ENCODE measurements around the gene MYOF.

DNA sequence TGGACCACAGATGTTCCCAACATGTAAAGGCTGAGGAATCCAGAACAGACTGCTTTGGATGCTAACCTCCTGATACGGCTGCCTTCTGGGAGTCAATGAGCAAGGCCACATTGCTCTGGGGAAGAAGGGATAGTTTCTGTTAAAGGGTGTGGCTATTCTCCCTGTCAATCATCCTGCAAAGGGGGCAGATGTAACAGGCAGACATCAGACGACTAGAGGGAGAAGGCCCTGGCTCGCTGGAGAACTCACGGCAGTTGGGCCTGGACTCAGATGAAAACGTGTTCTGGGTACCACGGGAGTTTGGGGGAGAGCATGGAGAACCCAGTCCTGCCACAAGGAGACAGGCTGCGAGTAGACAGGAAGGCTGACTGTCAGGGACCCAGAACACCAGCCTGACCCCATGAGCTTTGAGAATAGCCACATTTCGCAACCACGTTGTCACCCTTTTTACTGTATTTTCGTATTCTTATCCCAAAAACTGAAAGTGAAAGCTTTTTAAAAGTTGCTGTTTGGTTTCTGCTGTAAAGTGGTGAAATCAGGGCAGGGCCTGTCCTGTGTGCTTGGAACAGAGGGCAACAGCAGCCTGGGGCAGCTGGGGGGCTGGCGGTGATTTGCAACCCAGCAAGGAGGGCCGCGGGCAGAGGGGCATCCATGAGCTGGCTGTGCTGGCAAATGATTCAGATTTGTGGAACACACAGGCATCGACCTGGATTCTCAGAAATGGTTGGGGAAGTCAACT is 95.3 kb downstream of the MYOF start:
- TF ChIP-seq ARNTL (CRISPR knock-in tag; IDR thresholded peaks at IDR 0.05; ENCODE audit: borderline replicate concordance, low read depth) (no peak), TOX (CRISPR knock-in tag; IDR thresholded peaks at IDR 0.05; ENCODE audit: borderline replicate concordance) (no peak), RARB (CRISPR knock-in tag; IDR thresholded peaks at IDR 0.05) (no peak)

Measured in SK-N-SH treated with all-trans-retinoic acid at 6 μM for 48 hours (cell line).